H1 (cell line): ENCODE measurements around the gene HOTAIR. TPM values are rescaled to one million over a fixed set of nuclear protein-coding genes. Genes with fewer than 3 reads are reported as not detected.

Experiments
- CTCF ChIA-PET: fragments of 300-600 bp; sonication (Branson Sonifier 250); formaldehyde crosslinking; loops from one replicate; lab custom pipeline; 2021; ENCODE audit not compliant: partially characterized antibody; lab: Charles Lee
- POLR2A ChIA-PET: fragments of 300-600 bp; sonication (Branson Sonifier 250); formaldehyde crosslinking; loops from one replicate; lab custom pipeline; 2021; ENCODE audit warnings: inconsistent platforms; ENCODE audit not compliant: partially characterized antibody; lab: Charles Lee
- DNase-seq, 2 experiments: peaks; one replicate each; pipeline versions ENCODE4 v3.0.0 to v3.0.0-alpha.2; 2010 to 2022; ENCODE audit warnings: low spot score in 2 of 2, low read depth in 1 of 2, mixed read lengths in 1 of 2
- FAIRE-seq: peaks from 2 replicates; lab custom pipeline; 2011; peaks lifted over from hg19 to GRCh38; lab: Jason Lieb, UNC
- H2AFZ ChIP-seq: 2 replicates; pipeline ENCODE4 v1.8.1; 2012; ENCODE audit warnings: low read length, inconsistent platforms
- H2AK5ac ChIP-seq: 2 replicates; pipeline ENCODE4 v1.6.1; 2013; ENCODE audit warnings: low read depth, low read length
- H2BK120ac ChIP-seq: replicated peaks from 2 replicates; pipeline ENCODE3; 2013; ENCODE audit warnings: low read depth, low read length, inconsistent platforms
- H2BK12ac ChIP-seq: 2 replicates; pipeline ENCODE4 v1.6.1; 2013; ENCODE audit warnings: low read depth, low read length
- H2BK15ac ChIP-seq: 2 replicates; pipeline ENCODE4 v1.6.1; 2013; ENCODE audit warnings: low read length
- H2BK20ac ChIP-seq: 2 replicates; pipeline ENCODE4 v1.6.1; 2013; ENCODE audit warnings: low read length
- H2BK5ac ChIP-seq: 2 replicates; pipeline ENCODE4 v1.6.1; 2013; ENCODE audit warnings: low read depth, low read length
- H3K14ac ChIP-seq: 2 replicates; pipeline ENCODE4 v1.6.1; 2013; ENCODE audit warnings: inconsistent platforms; ENCODE audit not compliant: insufficient read length
- H3K18ac ChIP-seq: 2 replicates; pipeline ENCODE4 v1.6.1; 2013; ENCODE audit warnings: low read length; ENCODE audit errors: extremely low read depth
- H3K23ac ChIP-seq: 2 replicates; pipeline ENCODE4 v1.6.1; 2013; ENCODE audit warnings: inconsistent platforms; ENCODE audit not compliant: insufficient read length
- H3K23me2 ChIP-seq: 2 replicates; pipeline ENCODE4 v1.6.1; 2013; ENCODE audit warnings: low read depth, low read length
- H3K27ac ChIP-seq: 2 replicates; pipeline ENCODE4 v1.6.1; 2011; ENCODE audit warnings: low read depth, low read length, inconsistent platforms
- H3K27me3 ChIP-seq, 4 experiments: replicated peaks in 1 of 4; 1 replicate in 1 of 4; 2 replicates in 3 of 4; pipeline versions ENCODE4 v1.6.1 to v1.8.1; 2011 to 2013; ENCODE audit warnings: low read length in 3 of 4, mild to moderate bottlenecking in 3 of 4, inconsistent platforms in 2 of 4, mixed read lengths in 2 of 4, moderate library complexity in 1 of 4; ENCODE audit not compliant: control insufficient read depth in 3 of 4, insufficient read depth in 3 of 4; ENCODE audit errors: extremely low read depth in 1 of 4
- H3K36me3 ChIP-seq, 4 experiments: 2 replicates each; pipeline versions ENCODE4 v1.6.1 to v1.8.1; 2011 to 2013; ENCODE audit warnings: mild to moderate bottlenecking in 4 of 4, low read length in 3 of 4, moderate library complexity in 2 of 4, control low read depth in 1 of 4, inconsistent platforms in 1 of 4; ENCODE audit not compliant: insufficient read depth in 4 of 4, control insufficient read depth in 2 of 4
- H3K4ac ChIP-seq: replicated peaks from 2 replicates; pipeline ENCODE3; 2013; ENCODE audit warnings: low read length, low read depth, mixed read lengths, inconsistent platforms; ENCODE audit not compliant: insufficient read length
- H3K4me1 ChIP-seq, 4 experiments: replicated peaks in 1 of 4; 1 replicate in 1 of 4; 2 replicates in 3 of 4; pipeline versions ENCODE4 v1.6.1 to v1.8.1; 2011 to 2013; ENCODE audit warnings: low read length in 3 of 4, inconsistent platforms in 2 of 4, mixed read lengths in 1 of 4; ENCODE audit not compliant: insufficient read depth in 4 of 4, control insufficient read depth in 3 of 4
- H3K4me2 ChIP-seq, 2 experiments: 2 replicates each; pipeline versions ENCODE4 v1.6.1 to v1.8.1; 2011 to 2013; ENCODE audit warnings: low read depth in 2 of 2, low read length in 2 of 2, control low read depth in 1 of 2, inconsistent platforms in 1 of 2, mild to moderate bottlenecking in 1 of 2; ENCODE audit not compliant: insufficient read depth in 1 of 2
- H3K4me3 ChIP-seq, 4 experiments: fragments of 200-600, 300-600 bp in 1 of 4; sonication (generic), shearing (Covaris generic), sonication (Bioruptor Twin) in 1 of 4; 2 replicates each; pipeline versions ENCODE4 v1.5.1 to v1.8.1; 2011 to 2016; ENCODE audit warnings: low read length in 4 of 4, low read depth in 3 of 4, control low read depth in 2 of 4, inconsistent platforms in 2 of 4, mild to moderate bottlenecking in 2 of 4, mixed read lengths in 1 of 4, moderate library complexity in 1 of 4; ENCODE audit not compliant: insufficient read depth in 2 of 4; ENCODE audit errors: extremely low read depth in 1 of 4
- H3K56ac ChIP-seq: replicated peaks from 2 replicates; pipeline ENCODE3; 2013; ENCODE audit warnings: low read depth, mild to moderate bottlenecking, mixed read lengths, low read length, inconsistent platforms; ENCODE audit not compliant: insufficient read length
- H3K79me1 ChIP-seq: 2 replicates; pipeline ENCODE4 v1.6.1; 2013; ENCODE audit warnings: low read depth, low read length, control low read depth
- H3K79me2 ChIP-seq, 2 experiments: 2 replicates each; pipeline versions ENCODE4 v1.6.1 to v1.8.1; 2012 to 2013; ENCODE audit warnings: low read length in 2 of 2, mild to moderate bottlenecking in 2 of 2, inconsistent platforms in 1 of 2; ENCODE audit not compliant: insufficient read depth in 2 of 2, control insufficient read depth in 1 of 2
- H3K9ac ChIP-seq, 4 experiments: replicated peaks in 1 of 4; 1 replicate in 1 of 4; 2 replicates in 3 of 4; pipeline versions ENCODE4 v1.6.1 to v1.8.1; 2011 to 2013; ENCODE audit warnings: low read depth in 3 of 4, low read length in 3 of 4, control low read depth in 2 of 4, mild to moderate bottlenecking in 2 of 4, moderate library complexity in 2 of 4, inconsistent platforms in 1 of 4; ENCODE audit errors: extremely low read depth in 1 of 4
- H3K9me3 ChIP-seq, 2 experiments: 2 replicates each; pipeline versions ENCODE4 v1.6.1 to v1.8.1; 2012 to 2013; ENCODE audit warnings: mild to moderate bottlenecking in 2 of 2, moderate library complexity in 2 of 2, control low read depth in 1 of 2, inconsistent platforms in 1 of 2, low read depth in 1 of 2, low read length in 1 of 2, mixed read lengths in 1 of 2; ENCODE audit not compliant: insufficient read depth in 2 of 2
- H4K20me1 ChIP-seq, 2 experiments: replicated peaks in 1 of 2; 2 replicates each; pipeline versions ENCODE3 to v1.8.1; 2011 to 2013; ENCODE audit warnings: inconsistent platforms in 2 of 2, low read length in 2 of 2, mild to moderate bottlenecking in 1 of 2; ENCODE audit not compliant: insufficient read depth in 2 of 2, control insufficient read depth in 1 of 2
- H4K5ac ChIP-seq: 2 replicates; pipeline ENCODE4 v1.6.1; 2013; ENCODE audit warnings: low read length, low read depth, mixed read lengths, inconsistent platforms; ENCODE audit not compliant: insufficient read length
- H4K8ac ChIP-seq: 2 replicates; pipeline ENCODE4 v1.8.0; 2013; ENCODE audit warnings: mild to moderate bottlenecking, moderate library complexity, low read length, inconsistent platforms; ENCODE audit not compliant: insufficient read depth; ENCODE audit errors: extremely low read depth
- H4K91ac ChIP-seq: replicated peaks from 2 replicates; pipeline ENCODE3; 2013; ENCODE audit warnings: low read length, mixed read lengths, inconsistent platforms; ENCODE audit not compliant: insufficient read length
- CBX8 ChIP-seq: fragments of 300-800, 300-1000 bp; sonication (generic); IDR thresholded peaks from 2 replicates; pipeline ENCODE4 v1.7.1; 2016; ENCODE audit warnings: low read depth, low read length, borderline replicate concordance
- E2F6 ChIP-seq: IDR thresholded peaks from 2 replicates; pipeline ENCODE4 v1.6.1; 2012; ENCODE audit warnings: inconsistent platforms
- KDM4A ChIP-seq: IDR thresholded peaks from one replicate; pipeline ENCODE4 v1.7.1; 2012; ENCODE audit warnings: low read depth, mild to moderate bottlenecking, moderate library complexity, low read length, inconsistent platforms; ENCODE audit not compliant: severe bottlenecking
- WGBS, 2 experiments: shearing (Covaris generic) in 1 of 2; methylation state at CpG; one replicate each; pipeline versions ENCODE4 v1.1.6 to v1.1.7; 2013 to 2015; ENCODE audit warnings: low lambda C conversion rate in 2 of 2, mixed read lengths in 2 of 2, inconsistent platforms in 1 of 2, low coverage in 1 of 2, missing lambda C conversion rate in 1 of 2; ENCODE audit not compliant: insufficient replicate concordance in 2 of 2, insufficient coverage in 1 of 2, insufficient read length in 1 of 2; ENCODE audit errors: extremely low coverage in 1 of 2, missing lambda C conversion rate in 1 of 2; 5-methylcytosine and 5-hydroxymethylcytosine counted together
- polyA plus RNA-seq, 7 experiments: library from polyadenylated mRNA; depleted of rRNA in 3 of 7; stranded (reverse) in 5 of 7; unstranded in 2 of 7; fragments of >200 nt in 5 of 7; fragments of 200-250 nt in 2 of 7; gene quantifications; 1 replicate in 5 of 7; 2 replicates in 1 of 7; 4 replicates in 1 of 7; pipeline versions ENCODE4 v1.2.1 to v1.2.3, GENCODE V29; 2011 to 2013; ENCODE audit warnings: missing spikeins in 2 of 7, mixed read lengths in 2 of 7
- total RNA-seq: library from RNA; stranded (reverse); fragmentation: NEBNext Ultra II Directional; extraction: Animal tissue kit (Norgen Biotek cat#: 25700); gene quantifications from 2 replicates; pipeline ENCODE4 v1.2.1, GENCODE V29; 2021

Gene HOTAIR
- total and polyA plus RNA-seq, 2 of the 8 experiments (the other 6 are each of a cell fraction or from before 2014, with no cell fraction given): not detected

DNA sequence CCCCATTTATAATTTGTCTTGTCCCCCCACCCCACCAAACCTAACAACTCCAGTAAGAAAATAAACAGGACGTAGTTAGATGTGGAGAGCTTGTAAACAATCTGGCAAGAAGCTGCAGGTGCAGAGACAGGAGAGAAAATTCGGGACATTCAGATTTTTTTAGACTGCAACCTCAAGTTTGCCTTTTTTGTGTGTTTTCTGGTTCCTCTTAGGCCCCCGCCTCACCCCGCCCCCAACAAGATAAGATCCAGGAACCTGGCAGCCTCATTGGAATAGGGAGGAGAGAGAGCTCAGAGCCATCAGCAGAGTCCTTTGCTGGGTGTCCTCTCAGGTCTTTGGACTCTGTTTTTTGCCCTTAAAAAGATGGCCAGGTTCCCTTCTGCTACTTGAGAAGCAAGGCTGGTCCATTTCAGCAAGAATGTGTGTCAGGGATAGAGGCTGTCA is 13.1 kb upstream of the HOTAIR start:
- CTCF ChIA-PET: interaction anchor here (0.7 to 5.8 kb wide), 28 partner anchors 9 to 286 kb away, joined by 3 to 91 read pairs (median 4); partner anchors contain the start of genes HOXC11, HOXC12, HOXC13 and HOXC5
- DNase-seq (no peak), FAIRE-seq (no peak)
- H3K9me3 ChIP-seq: peaks cover 0 to 9% of the 10 kb centered on the region in 2 experiments; a peak in 1 of 4 replicates
- no peaks in the 10 kb centered on the region for H3K23me2 ChIP-seq
- H3K4me3 ChIP-seq: no peak overlapping the region
- H3K4me2 ChIP-seq: no peak overlapping the region
- H2AK5ac ChIP-seq: no peak overlapping the region
- H2AFZ ChIP-seq: no peak overlapping the region
- no peak overlapping the region for H2BK12ac ChIP-seq
- H3K23ac ChIP-seq: no peak overlapping the region
- H2BK15ac ChIP-seq: no peak overlapping the region
- no peak overlapping the region for H3K27ac ChIP-seq
- no peaks in the 10 kb centered on the region for H3K79me1 ChIP-seq
- no peak overlapping the region for H3K18ac ChIP-seq
- H2BK120ac ChIP-seq: no peak overlapping the region
- no peak overlapping the region for H4K8ac ChIP-seq
- H3K14ac ChIP-seq: no peak overlapping the region
- H4K91ac ChIP-seq: no peak overlapping the region
- H3K4ac ChIP-seq: no peak overlapping the region
- peaks cover 18 to 37% of the 10 kb centered on the region in 2 experiments for H4K20me1 ChIP-seq
- 32% methylated on average over 4 of the region's 4 CpGs; no CpG with 5 or more reads in 1 of the 2 experiments for WGBS, 2 experiments
- peaks cover 0 to 10% (median 0%) of the 10 kb centered on the region in 4 experiments; a peak in 1 of 8 replicates for H3K36me3 ChIP-seq
- no peak for TF ChIP-seq KDM4A
- 0 out of 2 replicates have a peak, but pooled peaks have one; percentile 14 for TF ChIP-seq CBX8
- no peak for TF ChIP-seq E2F6
- no peak overlapping the region for H3K9ac ChIP-seq
- POLR2A ChIA-PET: interaction anchor here (1.3 to 1.4 kb wide), 2 partner anchors 15 to 16 kb away, joined by 3 to 4 read pairs; partner anchors contain the start of gene HOXC11
- H3K4me1 ChIP-seq: peaks cover 0 to 6% (median 3%) of the 10 kb centered on the region in 4 experiments; a peak in 3 of 7 replicates
- no peak overlapping the region for H4K5ac ChIP-seq
- H3K27me3 ChIP-seq: peaks cover 93 to 99% (median 97%) of the 10 kb centered on the region in 4 experiments
- no peak overlapping the region for H3K56ac ChIP-seq
- H2BK20ac ChIP-seq: no peak overlapping the region
- H3K79me2 ChIP-seq: no peaks in the 10 kb centered on the region
- H2BK5ac ChIP-seq: no peak overlapping the region
